Fibroblast of lung (primary cell): ENCODE data around the gene PRKCA. TPM values are rescaled to one million over a fixed set of nuclear protein-coding genes. Genes with fewer than 3 reads are reported as not detected.

Experiments used
- DNase-seq, 2 donors: peaks; one replicate each; pipeline versions ENCODE4 v3.0.0 to v3.0.0-alpha.2; 2010; ENCODE audit warnings: low read depth in 2 of 2
- H2AFZ ChIP-seq: 2 replicates; pipeline ENCODE4 v1.5.1; 2012; ENCODE audit warnings: low read length, control low read depth, inconsistent platforms
- H3K27ac ChIP-seq: 2 replicates; pipeline ENCODE4 v1.5.1; 2011; ENCODE audit warnings: low read length, control low read depth; ENCODE audit not compliant: insufficient read depth
- H3K27me3 ChIP-seq: 2 replicates; pipeline ENCODE4 v1.5.1; 2011; ENCODE audit warnings: mild to moderate bottlenecking, low read length; ENCODE audit not compliant: control insufficient read depth, insufficient read depth
- H3K36me3 ChIP-seq: 2 replicates; pipeline ENCODE4 v1.5.1; 2011; ENCODE audit warnings: low read length; ENCODE audit not compliant: control insufficient read depth, insufficient read depth
- H3K4me1 ChIP-seq: 2 replicates; pipeline ENCODE4 v1.5.1; 2011; ENCODE audit warnings: low read length; ENCODE audit not compliant: control insufficient read depth, insufficient read depth; ENCODE audit errors: extremely low read depth
- H3K4me2 ChIP-seq: 2 replicates; pipeline ENCODE4 v1.5.1; 2011; ENCODE audit warnings: low read length, control low read depth; ENCODE audit not compliant: insufficient read depth; ENCODE audit errors: extremely low read depth
- H3K4me3 ChIP-seq, 4 experiments: fragments of 200-600 bp in 1 of 4; sonication (generic) in 1 of 4; replicated peaks in 1 of 4; 2 replicates each; pipeline ENCODE4 v1.5.1; 2011 to 2016; ENCODE audit warnings: low read length in 4 of 4, low read depth in 3 of 4, mild to moderate bottlenecking in 3 of 4, control low read depth in 2 of 4, inconsistent platforms in 1 of 4, mixed read lengths in 1 of 4; ENCODE audit not compliant: insufficient read depth in 1 of 4; ENCODE audit errors: control extremely low read depth in 1 of 4
- H3K79me2 ChIP-seq: 2 replicates; pipeline ENCODE4 v1.5.1; 2012; ENCODE audit warnings: mild to moderate bottlenecking, low read length, inconsistent platforms; ENCODE audit not compliant: control insufficient read depth, insufficient read depth
- H3K9ac ChIP-seq: 2 replicates; pipeline ENCODE4 v1.5.1; 2011; ENCODE audit warnings: mild to moderate bottlenecking, low read length, control low read depth; ENCODE audit not compliant: insufficient read depth
- H3K9me3 ChIP-seq: 2 replicates; pipeline ENCODE4 v1.5.1; 2012; ENCODE audit warnings: low read depth, low read length; ENCODE audit not compliant: control insufficient read depth, insufficient read depth
- H4K20me1 ChIP-seq: 2 replicates; pipeline ENCODE4 v1.5.1; 2011; ENCODE audit warnings: low read length; ENCODE audit not compliant: control insufficient read depth, insufficient read depth; ENCODE audit errors: extremely low read depth
- EZH2 ChIP-seq: IDR thresholded peaks from 2 replicates; pipeline ENCODE4 v1.5.1; 2012; ENCODE audit warnings: low read length, control low read depth, mild to moderate bottlenecking; ENCODE audit errors: missing control alignments
- polyA plus RNA-seq, 2 donors: library from polyadenylated mRNA; depleted of rRNA in 1 of 2; stranded (reverse) in 1 of 2; unstranded in 1 of 2; fragments of >200 nt; gene quantifications; 2 replicates each; pipeline ENCODE4 v1.2.1, GENCODE V29; 2011 to 2012; ENCODE audit warnings: missing spikeins in 1 of 2
- total RNA-seq: library from RNA; depleted of rRNA; stranded (reverse); fragments of >200 nt; gene quantifications from 2 replicates; pipeline ENCODE4 v1.2.1, GENCODE V29; 2014
- TF ChIP-seq, protein P1 (sequence below), 2 donors: IDR thresholded peaks in 1 of 2; conservative IDR thresholded peaks in 1 of 2; 1 replicate in 1 of 2; 2 replicates in 1 of 2; pipeline ENCODE4 v1.5.1; 2011 to 2012; ENCODE audit warnings: low read length in 2 of 2, control low read depth in 1 of 2, inconsistent platforms in 1 of 2, low read depth in 1 of 2, mild to moderate bottlenecking in 1 of 2

PRKCA gene
- total and polyA plus RNA-seq, 2 donors (not counting 1 experiment from before 2014, with no cell fraction given), result 34.0 to 74.2 TPM

DNA sequence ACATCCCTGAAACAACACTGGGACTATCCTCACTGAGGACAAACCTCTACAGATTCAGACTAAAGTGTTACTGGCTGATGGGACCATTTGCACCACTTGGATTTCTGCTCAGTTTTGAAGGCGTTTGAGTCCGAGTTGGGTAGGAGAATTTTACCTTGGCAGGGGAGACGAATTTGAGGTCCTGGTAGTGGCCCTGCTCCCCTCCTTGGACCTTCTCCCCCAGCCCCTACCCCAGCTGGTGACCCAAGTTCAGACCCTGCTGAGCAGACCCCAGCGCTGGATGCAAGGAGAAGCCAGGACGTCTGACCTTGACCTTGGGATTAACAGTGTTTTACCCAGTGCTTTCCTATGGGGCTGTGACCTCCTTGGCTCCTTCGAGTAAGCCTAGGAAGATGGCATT, 546.1 kb downstream of the PRKCA start:
- H3K79me2 ChIP-seq, result no peaks in the 10 kb centered on the region
- H3K9me3 ChIP-seq, result no peaks in the 10 kb centered on the region
- H3K4me1 ChIP-seq, result no peaks in the 10 kb centered on the region
- no peak overlapping the region for H2AFZ ChIP-seq
- no peak overlapping the region for H3K4me2 ChIP-seq
- H3K4me3 ChIP-seq, result no peak overlapping the region
- no peak for DNase-seq
- no peak overlapping the region for H3K27ac ChIP-seq
- TF ChIP-seq EZH2, result no peak
- TF ChIP-seq, protein P1, sequence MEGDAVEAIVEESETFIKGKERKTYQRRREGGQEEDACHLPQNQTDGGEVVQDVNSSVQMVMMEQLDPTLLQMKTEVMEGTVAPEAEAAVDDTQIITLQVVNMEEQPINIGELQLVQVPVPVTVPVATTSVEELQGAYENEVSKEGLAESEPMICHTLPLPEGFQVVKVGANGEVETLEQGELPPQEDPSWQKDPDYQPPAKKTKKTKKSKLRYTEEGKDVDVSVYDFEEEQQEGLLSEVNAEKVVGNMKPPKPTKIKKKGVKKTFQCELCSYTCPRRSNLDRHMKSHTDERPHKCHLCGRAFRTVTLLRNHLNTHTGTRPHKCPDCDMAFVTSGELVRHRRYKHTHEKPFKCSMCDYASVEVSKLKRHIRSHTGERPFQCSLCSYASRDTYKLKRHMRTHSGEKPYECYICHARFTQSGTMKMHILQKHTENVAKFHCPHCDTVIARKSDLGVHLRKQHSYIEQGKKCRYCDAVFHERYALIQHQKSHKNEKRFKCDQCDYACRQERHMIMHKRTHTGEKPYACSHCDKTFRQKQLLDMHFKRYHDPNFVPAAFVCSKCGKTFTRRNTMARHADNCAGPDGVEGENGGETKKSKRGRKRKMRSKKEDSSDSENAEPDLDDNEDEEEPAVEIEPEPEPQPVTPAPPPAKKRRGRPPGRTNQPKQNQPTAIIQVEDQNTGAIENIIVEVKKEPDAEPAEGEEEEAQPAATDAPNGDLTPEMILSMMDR (conservative IDR thresholded peaks at IDR 0.05 in 1 of 2, IDR thresholded peaks at IDR 0.05 in 1 of 2; ENCODE audit: low read depth in 1 of 2, low read length in 2 of 2), result no peak
- H3K9ac ChIP-seq, result no peak overlapping the region
- no peaks in the 10 kb centered on the region for H4K20me1 ChIP-seq
- no peaks in the 10 kb centered on the region for H3K36me3 ChIP-seq
- no peaks in the 10 kb centered on the region for H3K27me3 ChIP-seq

DNA sequence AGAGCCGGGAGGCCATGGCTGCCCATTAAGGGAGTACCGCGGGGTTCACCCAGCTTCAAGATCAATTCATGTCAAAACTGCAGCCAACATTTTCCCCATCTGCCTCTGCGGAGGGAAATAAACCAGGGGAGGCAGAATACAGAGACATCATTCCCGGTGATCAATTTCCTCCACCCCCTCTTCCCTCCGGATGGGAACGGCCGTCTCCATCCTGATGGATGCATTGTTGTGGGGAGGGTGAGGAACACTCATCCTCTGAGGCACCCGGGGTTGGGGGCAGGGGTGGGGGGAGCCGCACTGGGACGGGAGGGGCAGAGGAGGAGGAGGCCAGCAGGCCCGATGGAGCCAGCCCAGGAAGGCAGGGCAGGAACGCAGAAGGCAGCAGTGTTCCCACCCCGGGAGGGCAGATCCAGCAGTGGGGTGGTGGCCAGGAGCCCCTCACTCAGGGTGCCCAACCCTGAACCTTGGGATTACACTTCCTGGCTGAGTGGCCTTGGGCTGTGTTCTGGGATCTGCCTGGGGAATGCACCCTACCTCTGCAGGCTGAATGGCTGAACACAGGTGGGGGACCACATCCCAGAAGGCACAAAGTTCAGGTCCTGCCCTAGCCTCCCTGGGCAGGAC, 546.7 kb downstream of the PRKCA start:
- no peaks in the 10 kb centered on the region for H3K36me3 ChIP-seq
- no peaks in the 10 kb centered on the region for H3K79me2 ChIP-seq
- TF ChIP-seq, protein P1 (conservative IDR thresholded peaks at IDR 0.05 in 1 of 2, IDR thresholded peaks at IDR 0.05 in 1 of 2; ENCODE audit: low read depth in 1 of 2, low read length in 2 of 2), result no peak
- H3K4me1 ChIP-seq, result no peaks in the 10 kb centered on the region
- no peak overlapping the region for H3K4me3 ChIP-seq
- no peaks in the 10 kb centered on the region for H3K27me3 ChIP-seq
- no peak overlapping the region for H2AFZ ChIP-seq
- no peak overlapping the region for H3K4me2 ChIP-seq
- DNase-seq, result no peak
- H4K20me1 ChIP-seq, result no peaks in the 10 kb centered on the region
- no peak overlapping the region for H3K9ac ChIP-seq
- H3K9me3 ChIP-seq, result no peaks in the 10 kb centered on the region
- no peak overlapping the region for H3K27ac ChIP-seq

DNA sequence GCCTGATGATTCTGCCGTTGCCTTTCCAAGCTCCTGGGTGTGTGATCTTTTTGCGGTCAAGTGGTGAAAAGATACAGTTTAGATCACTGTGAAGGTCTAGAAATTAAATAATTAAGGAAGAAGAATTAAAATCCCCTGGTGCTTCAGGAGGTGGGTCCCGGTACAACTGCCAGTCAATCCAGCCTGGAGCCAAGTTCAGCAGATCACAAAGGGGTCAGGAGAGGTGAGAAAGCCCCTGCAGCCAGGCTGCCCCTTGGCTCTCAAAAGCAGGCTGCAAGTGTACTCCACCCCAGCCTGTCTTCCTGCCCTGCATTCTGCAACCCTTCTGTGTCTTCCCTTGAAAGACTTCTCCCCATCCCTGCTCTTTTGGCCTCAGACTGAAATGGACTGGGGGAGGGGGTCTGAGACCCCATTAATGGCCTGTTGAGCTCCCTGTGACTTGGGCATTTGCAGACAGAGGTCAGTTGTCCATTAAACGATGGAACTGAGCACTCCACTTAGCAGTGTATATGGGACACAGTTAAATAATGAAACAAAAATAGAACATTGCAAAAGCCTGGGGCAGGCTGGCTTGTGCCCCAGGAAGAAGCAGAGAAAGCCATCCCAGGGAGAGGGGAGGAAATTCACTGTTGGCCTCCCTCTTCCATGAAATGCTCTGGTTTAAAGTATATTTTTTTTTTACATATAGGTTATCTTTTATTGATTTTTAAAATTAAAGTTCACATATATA, 547.6 kb downstream of the PRKCA start:
- Histone ChIP-seq H3K4me3 (no peak overlapping the region), H3K36me3 (no peaks in the 10 kb centered on the region), H3K9me3 (no peaks in the 10 kb centered on the region), H3K79me2 (no peaks in the 10 kb centered on the region), H3K27ac (no peak overlapping the region), H3K9ac (no peak overlapping the region), H4K20me1 (no peaks in the 10 kb centered on the region), H3K4me1 (no peaks in the 10 kb centered on the region), H2AFZ (no peak overlapping the region), H3K27me3 (no peaks in the 10 kb centered on the region), H3K4me2 (no peak overlapping the region)
- no peak for DNase-seq
- TF ChIP-seq, protein P1 (conservative IDR thresholded peaks at IDR 0.05 in 1 of 2, IDR thresholded peaks at IDR 0.05 in 1 of 2; ENCODE audit: low read depth in 1 of 2, low read length in 2 of 2), result no peak
- TF ChIP-seq EZH2, result no peak
